Natural killer cell (primary cell): ENCODE measurements around the gene UST. TPM values are rescaled to one million over a fixed set of nuclear protein-coding genes. Genes with fewer than 3 reads are reported as not detected.

Source experiments
- ATAC-seq, 3 donors: fragments of 150-1000 bp in 2 of 3; fragments of 200-7000 bp in 1 of 3; cut with Tn5 transposase; 1 replicate in 1 of 3; 2 replicates in 2 of 3; pipeline ENCODE4 v1.10.0; 2021; ENCODE audit warnings: mild to moderate bottlenecking in 2 of 3, moderate library complexity in 2 of 3
- DNase-seq, 2 donors: peaks; one replicate each; pipeline versions ENCODE4 v3.0.0 to v3.0.0-alpha.2; 2013 to 2021; ENCODE audit warnings: mixed read lengths in 1 of 2
- H3K27ac ChIP-seq: one replicate; pipeline ENCODE4 v1.5.1; 2013; ENCODE audit warnings: mild to moderate bottlenecking, low read length
- H3K27me3 ChIP-seq: one replicate; pipeline ENCODE4 v1.6.1; 2013; ENCODE audit warnings: low read length; ENCODE audit not compliant: control insufficient read depth, insufficient read depth
- H3K36me3 ChIP-seq: one replicate; pipeline ENCODE4 v1.6.1; 2013; ENCODE audit warnings: low read length; ENCODE audit not compliant: control insufficient read depth, insufficient read depth
- H3K4me1 ChIP-seq: one replicate; pipeline ENCODE4 v1.6.1; 2013; ENCODE audit warnings: low read length; ENCODE audit not compliant: control insufficient read depth, insufficient read depth
- H3K4me3 ChIP-seq: one replicate; pipeline ENCODE4 v1.5.1; 2013; ENCODE audit warnings: low read length
- H3K9me3 ChIP-seq: one replicate; pipeline ENCODE4 v1.6.1; 2013; ENCODE audit warnings: low read length; ENCODE audit not compliant: control insufficient read depth, insufficient read depth
- H3K27ac Mint-ChIP-seq, 2 donors: one replicate each; pipeline ENCODE4 v1.8.0; 2022; ENCODE audit warnings: mild to moderate bottlenecking in 2 of 2, mixed read lengths in 2 of 2, moderate library complexity in 1 of 2
- H3K27me3 Mint-ChIP-seq, 2 donors: one replicate each; pipeline ENCODE4 v1.8.0; 2022; ENCODE audit warnings: low read depth in 2 of 2, mixed read lengths in 2 of 2
- H3K36me3 Mint-ChIP-seq: one replicate; pipeline ENCODE4 v1.8.0; 2022; ENCODE audit warnings: mixed read lengths
- H3K4me1 Mint-ChIP-seq, 2 donors: one replicate each; pipeline ENCODE4 v1.8.0; 2022; ENCODE audit warnings: mixed read lengths in 2 of 2
- H3K4me3 Mint-ChIP-seq: one replicate; pipeline ENCODE4 v1.8.0; 2022; ENCODE audit warnings: mild to moderate bottlenecking, moderate library complexity, mixed read lengths
- H3K9me3 Mint-ChIP-seq, 2 donors: one replicate each; pipeline ENCODE4 v1.8.0; 2022; ENCODE audit warnings: mixed read lengths in 2 of 2
- CTCF ChIP-seq: fragments of 200-600 bp; IDR thresholded peaks from one replicate; pipeline ENCODE4 v1.8.0; 2022; ENCODE audit warnings: antibody characterized with exemption
- WGBS: methylation state at CpG from one replicate; pipeline ENCODE4 v1.1.7; 2013; ENCODE audit warnings: missing lambda C conversion rate; ENCODE audit not compliant: insufficient coverage; 5-methylcytosine and 5-hydroxymethylcytosine counted together
- intact Hi-C: fragments of 100-400 bp; cut with micrococcal nuclease; formaldehyde crosslinking; loops from one replicate; pipeline ENCODE4 v1.14.2; 2022
- total RNA-seq, 4 donors: library from RNA; stranded (reverse); fragments of 120-200 nt in 1 of 4; gene quantifications; one replicate each; pipeline versions ENCODE4 v1.2.3 to v1.2.4, GENCODE V29; 2013 to 2022

UST gene
- total RNA-seq, 3 donors from 2014 or later (not counting 1 experiment from before 2014, with no cell fraction given) = 6.3 to 11.9 (median 10.6) TPM

DNA sequence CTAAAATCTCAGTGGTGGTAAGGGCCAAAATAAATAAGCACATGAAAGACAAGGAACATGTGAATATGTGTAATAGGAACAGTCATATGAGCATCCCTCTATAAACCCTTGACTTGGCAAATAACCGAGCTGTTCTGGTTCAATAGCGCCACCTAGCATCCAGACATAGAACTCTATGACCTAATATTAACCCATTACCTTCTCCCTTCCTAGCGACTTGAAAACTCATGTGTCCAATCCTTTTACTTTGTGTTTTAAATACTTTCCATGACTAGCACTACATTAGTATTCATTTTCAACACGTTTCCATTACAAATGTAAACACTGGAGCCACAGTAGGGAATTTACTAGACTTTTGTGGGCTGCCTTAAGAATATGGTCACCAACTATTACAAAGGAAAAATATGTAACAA, 279.7 kb downstream of the UST start:
- Histone ChIP-seq H3K27ac (no peak overlapping the region), H3K9me3 (no peaks in the 10 kb centered on the region), H3K27me3 (no peaks in the 10 kb centered on the region), H3K4me3 (no peak overlapping the region), H3K4me1 (peaks cover 5% of the 10 kb centered on the region), H3K36me3 (peaks cover 22% of the 10 kb centered on the region)
- ATAC-seq = no peak
- intact Hi-C loops = loop anchor here (5.0 kb wide), 1 partner anchor 56 kb away; no protein-coding TSS in a partner anchor
- no peak overlapping the region for H3K27ac Mint-ChIP-seq
- peaks cover 0 to 3% of the 10 kb centered on the region in 2 donors for H3K9me3 Mint-ChIP-seq
- H3K4me1 Mint-ChIP-seq = peaks cover 5% of the 10 kb centered on the region in 2 donors
- H3K4me3 Mint-ChIP-seq = no peak overlapping the region
- DNase-seq = peak in 1 of 2 donors; percentile 47
- WGBS = 95% methylated on average over 3 of the region's 4 CpGs
- peaks cover 6% of the 10 kb centered on the region for H3K36me3 Mint-ChIP-seq
- no peaks in the 10 kb centered on the region for H3K27me3 Mint-ChIP-seq
- peak; percentile 18 for TF ChIP-seq CTCF

DNA sequence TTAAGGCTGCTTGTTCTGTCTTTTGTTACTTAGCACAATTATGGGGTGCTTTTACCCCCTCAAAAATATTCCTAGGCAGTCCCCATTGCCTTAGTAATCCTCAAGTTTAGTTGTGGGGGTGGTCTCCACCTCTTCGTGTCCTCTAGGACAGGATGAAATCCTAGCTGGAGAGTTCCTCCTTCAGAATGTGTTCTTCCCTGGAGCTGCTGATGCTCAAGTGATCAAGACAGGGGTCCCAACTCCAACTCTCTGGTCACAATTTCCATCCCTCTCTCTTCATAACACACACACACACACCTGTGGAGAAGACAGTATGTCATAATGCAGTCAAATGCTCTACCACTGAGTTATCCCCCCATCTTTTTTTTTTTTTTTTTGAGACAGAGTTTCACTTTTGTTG, 280.7 kb downstream of the UST start:
- H3K36me3 ChIP-seq = peaks cover 16% of the 10 kb centered on the region
- no peak for DNase-seq
- Mint-ChIP-seq H3K36me3 (no peaks in the 10 kb centered on the region), H3K9me3 (peaks cover 0 to 3% of the 10 kb centered on the region in 2 donors), H3K4me1 (peaks cover 5 to 9% of the 10 kb centered on the region in 2 donors), H3K27me3 (no peaks in the 10 kb centered on the region), H3K27ac (no peak overlapping the region), H3K4me3 (no peak overlapping the region)
- TF ChIP-seq CTCF = no peak
- H3K27me3 ChIP-seq = no peaks in the 10 kb centered on the region
- no peaks in the 10 kb centered on the region for H3K9me3 ChIP-seq
- H3K4me3 ChIP-seq = no peak overlapping the region
- H3K4me1 ChIP-seq = peaks cover 13% of the 10 kb centered on the region
- intact Hi-C loops = loop anchor here (5.0 kb wide), 1 partner anchor 55 kb away; no protein-coding TSS in a partner anchor
- H3K27ac ChIP-seq = no peak overlapping the region
- WGBS = 91% methylated on average over 1 of the region's 1 CpG
- ATAC-seq = no peak

GRCh38 chr6:149028767-149029405, 282.1 kb downstream of the UST start:
- ATAC-seq = peak; percentile 70 to 79 (median 71)
- intact Hi-C loops = loop anchor here (1.0 to 5.0 kb wide), 3 partner anchors 53 to 488 kb away; no protein-coding TSS in a partner anchor
- Histone ChIP-seq H3K9me3 (no peaks in the 10 kb centered on the region), H3K36me3 (peaks cover 3% of the 10 kb centered on the region), H3K27me3 (no peaks in the 10 kb centered on the region), H3K4me3 (no peak overlapping the region), H3K4me1 (peaks cover 15% of the 10 kb centered on the region), H3K27ac (no peak overlapping the region)
- TF ChIP-seq CTCF = peak; percentile 86
- peaks cover 0 to 3% of the 10 kb centered on the region in 2 donors for H3K9me3 Mint-ChIP-seq
- H3K27me3 Mint-ChIP-seq = no peaks in the 10 kb centered on the region
- H3K27ac Mint-ChIP-seq = no peak overlapping the region
- WGBS = 13% methylated on average over 4 of the region's 6 CpGs
- no peaks in the 10 kb centered on the region for H3K36me3 Mint-ChIP-seq
- no peak overlapping the region for H3K4me3 Mint-ChIP-seq
- peak; percentile 34 to 92 for DNase-seq
- H3K4me1 Mint-ChIP-seq = peaks cover 5 to 11% of the 10 kb centered on the region in 2 donors
